Trophoblast cell (in vitro differentiated cells and primary cell): ENCODE measurements around the gene RTN4RL2.

ENCODE experiments used
- DNase-seq, 2 donors: peaks; one replicate each; pipeline ENCODE4 v3.0.0-alpha.2; 2016
- H2AFZ ChIP-seq: 2 replicates; pipeline ENCODE4 v1.6.1; 2013; ENCODE audit warnings: low read length, moderate library complexity, mild to moderate bottlenecking; ENCODE audit not compliant: insufficient read depth, poor library complexity
- H2AK5ac ChIP-seq: 2 replicates; pipeline ENCODE4 v1.6.1; 2013; ENCODE audit warnings: mild to moderate bottlenecking, low read length
- H2BK120ac ChIP-seq: 2 replicates; pipeline ENCODE4 v1.6.1; 2013; ENCODE audit warnings: low read length, mild to moderate bottlenecking, moderate library complexity; ENCODE audit not compliant: insufficient read depth, poor library complexity
- H2BK12ac ChIP-seq: 2 replicates; pipeline ENCODE4 v1.6.1; 2013; ENCODE audit warnings: mild to moderate bottlenecking, low read length, moderate library complexity
- H2BK5ac ChIP-seq: 2 replicates; pipeline ENCODE4 v1.6.1; 2013; ENCODE audit warnings: low read length, low read depth, moderate library complexity, mild to moderate bottlenecking; ENCODE audit not compliant: poor library complexity
- H3K14ac ChIP-seq: 2 replicates; pipeline ENCODE4 v1.6.1; 2013; ENCODE audit warnings: mild to moderate bottlenecking, low read length
- H3K18ac ChIP-seq: 2 replicates; pipeline ENCODE4 v1.6.1; 2013; ENCODE audit warnings: mild to moderate bottlenecking, low read length
- H3K23ac ChIP-seq: 2 replicates; pipeline ENCODE4 v1.6.1; 2013; ENCODE audit warnings: low read length
- H3K27ac ChIP-seq: 2 replicates; pipeline ENCODE4 v1.5.1; 2013; ENCODE audit warnings: low read depth, mild to moderate bottlenecking, inconsistent platforms, low read length, moderate library complexity
- H3K27me3 ChIP-seq: 2 replicates; pipeline ENCODE4 v1.6.1; 2013; ENCODE audit warnings: inconsistent platforms, mild to moderate bottlenecking, low read length, moderate library complexity; ENCODE audit not compliant: insufficient read depth
- H3K36me3 ChIP-seq, 2 experiments: 1 replicate in 1 of 2; 2 replicates in 1 of 2; pipeline ENCODE4 v1.6.1; 2013; ENCODE audit warnings: low read length in 2 of 2, mild to moderate bottlenecking in 2 of 2, moderate library complexity in 1 of 2; ENCODE audit not compliant: insufficient read depth in 2 of 2, control insufficient read depth in 1 of 2
- H3K4ac ChIP-seq: 2 replicates; pipeline ENCODE4 v1.6.1; 2013; ENCODE audit warnings: low read depth, mild to moderate bottlenecking, low read length, moderate library complexity
- H3K4me1 ChIP-seq, 2 experiments: 1 replicate in 1 of 2; 2 replicates in 1 of 2; pipeline ENCODE4 v1.6.1; 2013; ENCODE audit warnings: low read length in 2 of 2, mild to moderate bottlenecking in 2 of 2, moderate library complexity in 1 of 2; ENCODE audit not compliant: insufficient read depth in 2 of 2, control insufficient read depth in 1 of 2
- H3K4me2 ChIP-seq: 2 replicates; pipeline ENCODE4 v1.6.1; 2013; ENCODE audit warnings: inconsistent platforms, mild to moderate bottlenecking, low read length, moderate library complexity
- H3K4me3 ChIP-seq: 2 replicates; pipeline ENCODE4 v1.5.1; 2013; ENCODE audit warnings: mild to moderate bottlenecking, low read depth, low read length, inconsistent platforms
- H3K79me1 ChIP-seq: one replicate; pipeline ENCODE4 v1.6.1; 2013; ENCODE audit warnings: low read length
- H3K79me2 ChIP-seq: 2 replicates; pipeline ENCODE4 v1.6.1; 2013; ENCODE audit warnings: low read length, mild to moderate bottlenecking; ENCODE audit not compliant: control insufficient read depth, insufficient read depth, poor library complexity
- H3K9ac ChIP-seq: 2 replicates; pipeline ENCODE4 v1.6.1; 2013; ENCODE audit warnings: mild to moderate bottlenecking, low read length
- H3K9me3 ChIP-seq: 2 replicates; pipeline ENCODE4 v1.6.1; 2013; ENCODE audit warnings: low read depth, mild to moderate bottlenecking, control low read depth, inconsistent platforms, low read length; ENCODE audit not compliant: insufficient read depth
- H4K12ac ChIP-seq: 2 replicates; pipeline ENCODE4 v1.6.1; 2013; ENCODE audit warnings: low read depth, mild to moderate bottlenecking, low read length, moderate library complexity
- H4K8ac ChIP-seq: 2 replicates; pipeline ENCODE4 v1.6.1; 2013; ENCODE audit warnings: low read depth, mild to moderate bottlenecking, low read length, moderate library complexity
- H4K91ac ChIP-seq: one replicate; pipeline ENCODE4 v1.6.1; 2013; ENCODE audit warnings: low read depth, mild to moderate bottlenecking, low read length, moderate library complexity
- WGBS: extraction: QIAGEN DNeasy Blood & Tissue Kit; methylation state at CpG from one replicate; pipeline ENCODE4 v1.1.7; 2013; ENCODE audit warnings: missing lambda C conversion rate; ENCODE audit not compliant: insufficient read length, insufficient coverage; ENCODE audit errors: extremely low coverage; 5-methylcytosine and 5-hydroxymethylcytosine counted together

RTN4RL2 gene

GRCh38 chr11:57428643-57429042 lies 31.7 kb upstream of the RTN4RL2 start:
- H3K18ac ChIP-seq: no peak overlapping the region
- H3K36me3 ChIP-seq: no peaks in the 10 kb centered on the region
- no peak overlapping the region for H4K8ac ChIP-seq
- H3K9me3 ChIP-seq: peaks cover 2% of the 10 kb centered on the region
- no peak overlapping the region for H3K4me2 ChIP-seq
- no peak overlapping the region for H3K4me3 ChIP-seq
- no peak overlapping the region for H3K14ac ChIP-seq
- H3K9ac ChIP-seq: no peak overlapping the region
- H2BK120ac ChIP-seq: no peak overlapping the region
- peaks cover 3% of the 10 kb centered on the region for H3K79me2 ChIP-seq
- no peak overlapping the region for H2BK12ac ChIP-seq
- H3K27me3 ChIP-seq: peaks cover 3% of the 10 kb centered on the region
- H2AK5ac ChIP-seq: no peak overlapping the region
- H2AFZ ChIP-seq: no peak overlapping the region
- H3K4ac ChIP-seq: no peak overlapping the region
- no CpG with 5 or more reads among the region's 5 CpGs for WGBS
- H4K91ac ChIP-seq: no peak overlapping the region
- DNase-seq: no peak
- no peak overlapping the region for H3K27ac ChIP-seq
- no peak overlapping the region for H3K23ac ChIP-seq
- H3K79me1 ChIP-seq: peaks cover 4% of the 10 kb centered on the region
- H2BK5ac ChIP-seq: no peak overlapping the region
- peaks cover 13 to 17% of the 10 kb centered on the region in 2 experiments for H3K4me1 ChIP-seq
- H4K12ac ChIP-seq: no peak overlapping the region

GRCh38 chr11:57429946-57430345 lies 30.4 kb upstream of the RTN4RL2 start:
- H4K91ac ChIP-seq: no peak overlapping the region
- H3K9me3 ChIP-seq: no peaks in the 10 kb centered on the region
- DNase-seq: no peak
- no peak overlapping the region for H2BK12ac ChIP-seq
- H3K79me2 ChIP-seq: peaks cover 3% of the 10 kb centered on the region
- H3K27ac ChIP-seq: no peak overlapping the region
- H3K36me3 ChIP-seq: no peaks in the 10 kb centered on the region
- no peak overlapping the region for H3K4me2 ChIP-seq
- H2AK5ac ChIP-seq: no peak overlapping the region
- H2BK5ac ChIP-seq: no peak overlapping the region
- no peak overlapping the region for H3K9ac ChIP-seq
- no peak overlapping the region for H3K18ac ChIP-seq
- no peak overlapping the region for H3K23ac ChIP-seq
- H4K8ac ChIP-seq: no peak overlapping the region
- H2AFZ ChIP-seq: no peak overlapping the region
- H3K4me1 ChIP-seq: peaks cover 13 to 17% of the 10 kb centered on the region in 2 experiments
- peaks cover 3% of the 10 kb centered on the region for H3K27me3 ChIP-seq
- WGBS: no CpG with 5 or more reads among the region's 4 CpGs
- no peak overlapping the region for H3K4ac ChIP-seq
- H2BK120ac ChIP-seq: no peak overlapping the region
- peaks cover 4% of the 10 kb centered on the region for H3K79me1 ChIP-seq
- H3K4me3 ChIP-seq: no peak overlapping the region
- H3K14ac ChIP-seq: no peak overlapping the region
- H4K12ac ChIP-seq: no peak overlapping the region

- no peak overlapping the region for H4K91ac ChIP-seq
- no peak overlapping the region for H3K14ac ChIP-seq
- H3K23ac ChIP-seq: no peak overlapping the region
- H3K18ac ChIP-seq: no peak overlapping the region
- H3K4me1 ChIP-seq: peaks cover 10 to 13% of the 10 kb centered on the region in 2 experiments
- H2BK120ac ChIP-seq: no peak overlapping the region
- no peak overlapping the region for H2BK5ac ChIP-seq
- no peak overlapping the region for H3K9ac ChIP-seq
- no peaks in the 10 kb centered on the region for H3K9me3 ChIP-seq
- no peak for DNase-seq
- H2AK5ac ChIP-seq: no peak overlapping the region
- no peak overlapping the region for H2AFZ ChIP-seq
- H4K8ac ChIP-seq: no peak overlapping the region
- no peak overlapping the region for H3K4me2 ChIP-seq
- no peak overlapping the region for H3K27ac ChIP-seq
- no peak overlapping the region for H2BK12ac ChIP-seq
- WGBS: no CpG with 5 or more reads among the region's 1 CpG
- H3K4ac ChIP-seq: no peak overlapping the region
- no peaks in the 10 kb centered on the region for H3K36me3 ChIP-seq
- H4K12ac ChIP-seq: no peak overlapping the region
- H3K27me3 ChIP-seq: peaks cover 3% of the 10 kb centered on the region
- H3K79me1 ChIP-seq: peaks cover 4% of the 10 kb centered on the region
- H3K79me2 ChIP-seq: peaks cover 3% of the 10 kb centered on the region
- no peak overlapping the region for H3K4me3 ChIP-seq
Measured at GRCh38 chr11:57430952-57431351, 29.4 kb upstream of the RTN4RL2 start.

GRCh38 chr11:57432149-57432561 lies 28.2 kb upstream of the RTN4RL2 start:
- WGBS: no CpG with 5 or more reads among the region's 5 CpGs
- no peaks in the 10 kb centered on the region for H3K9me3 ChIP-seq
- H3K4ac ChIP-seq: no peak overlapping the region
- H3K4me1 ChIP-seq: peaks cover 4 to 7% of the 10 kb centered on the region in 2 experiments
- no peak overlapping the region for H2AFZ ChIP-seq
- no peak overlapping the region for H3K27ac ChIP-seq
- no peak overlapping the region for H3K23ac ChIP-seq
- H3K18ac ChIP-seq: no peak overlapping the region
- H3K79me1 ChIP-seq: peaks cover under 1% of the 10 kb centered on the region
- no peak overlapping the region for H4K12ac ChIP-seq
- no peak overlapping the region for H4K8ac ChIP-seq
- H2BK120ac ChIP-seq: no peak overlapping the region
- H2BK12ac ChIP-seq: no peak overlapping the region
- peaks cover 3% of the 10 kb centered on the region for H3K27me3 ChIP-seq
- H3K9ac ChIP-seq: no peak overlapping the region
- no peaks in the 10 kb centered on the region for H3K36me3 ChIP-seq
- no peaks in the 10 kb centered on the region for H3K79me2 ChIP-seq
- no peak for DNase-seq
- no peak overlapping the region for H2BK5ac ChIP-seq
- no peak overlapping the region for H3K4me3 ChIP-seq
- H3K14ac ChIP-seq: no peak overlapping the region
- no peak overlapping the region for H4K91ac ChIP-seq
- no peak overlapping the region for H3K4me2 ChIP-seq
- no peak overlapping the region for H2AK5ac ChIP-seq
